H1 (cell line): ENCODE measurements around the gene CPLX1. TPM values are rescaled to one million over a fixed set of nuclear protein-coding genes. Genes with fewer than 3 reads are reported as not detected.

Experiments used
- EGR1 ChIP-seq: IDR thresholded peaks from 2 replicates; pipeline ENCODE4 v1.6.1; 2011; ENCODE audit warnings: low read depth, low read length, borderline replicate concordance
- YY1 ChIP-seq: IDR thresholded peaks from 2 replicates; pipeline ENCODE4 v1.6.1; 2011; ENCODE audit warnings: low read depth, mild to moderate bottlenecking, low read length
- polyA plus RNA-seq, 7 experiments: library from polyadenylated mRNA; depleted of rRNA in 3 of 7; stranded (reverse) in 5 of 7; unstranded in 2 of 7; fragments of >200 nt in 5 of 7; fragments of 200-250 nt in 2 of 7; gene quantifications; 1 replicate in 5 of 7; 2 replicates in 1 of 7; 4 replicates in 1 of 7; pipeline versions ENCODE4 v1.2.1 to v1.2.3, GENCODE V29; 2011 to 2013; ENCODE audit warnings: missing spikeins in 2 of 7, mixed read lengths in 2 of 7
- total RNA-seq: library from RNA; stranded (reverse); fragmentation: NEBNext Ultra II Directional; extraction: Animal tissue kit (Norgen Biotek cat#: 25700); gene quantifications from 2 replicates; pipeline ENCODE4 v1.2.1, GENCODE V29; 2021
- TF ChIP-seq, protein P1 (sequence below): fragments of 300-600 bp; sonication (generic); IDR thresholded peaks from 2 replicates; pipeline ENCODE4 v1.7.1; 2012; ENCODE audit warnings: low read length, moderate library complexity, mild to moderate bottlenecking, inconsistent platforms; ENCODE audit not compliant: insufficient replicate concordance

Gene CPLX1
- total and polyA plus RNA-seq, 2 of the 8 experiments (the other 6 are each of a cell fraction or from before 2014, with no cell fraction given): 0.32 to 0.56 TPM

GRCh38 chr4:870951-871350 lies 45.0 kb upstream of the CPLX1 start (continued):
- TF ChIP-seq, protein P1, sequence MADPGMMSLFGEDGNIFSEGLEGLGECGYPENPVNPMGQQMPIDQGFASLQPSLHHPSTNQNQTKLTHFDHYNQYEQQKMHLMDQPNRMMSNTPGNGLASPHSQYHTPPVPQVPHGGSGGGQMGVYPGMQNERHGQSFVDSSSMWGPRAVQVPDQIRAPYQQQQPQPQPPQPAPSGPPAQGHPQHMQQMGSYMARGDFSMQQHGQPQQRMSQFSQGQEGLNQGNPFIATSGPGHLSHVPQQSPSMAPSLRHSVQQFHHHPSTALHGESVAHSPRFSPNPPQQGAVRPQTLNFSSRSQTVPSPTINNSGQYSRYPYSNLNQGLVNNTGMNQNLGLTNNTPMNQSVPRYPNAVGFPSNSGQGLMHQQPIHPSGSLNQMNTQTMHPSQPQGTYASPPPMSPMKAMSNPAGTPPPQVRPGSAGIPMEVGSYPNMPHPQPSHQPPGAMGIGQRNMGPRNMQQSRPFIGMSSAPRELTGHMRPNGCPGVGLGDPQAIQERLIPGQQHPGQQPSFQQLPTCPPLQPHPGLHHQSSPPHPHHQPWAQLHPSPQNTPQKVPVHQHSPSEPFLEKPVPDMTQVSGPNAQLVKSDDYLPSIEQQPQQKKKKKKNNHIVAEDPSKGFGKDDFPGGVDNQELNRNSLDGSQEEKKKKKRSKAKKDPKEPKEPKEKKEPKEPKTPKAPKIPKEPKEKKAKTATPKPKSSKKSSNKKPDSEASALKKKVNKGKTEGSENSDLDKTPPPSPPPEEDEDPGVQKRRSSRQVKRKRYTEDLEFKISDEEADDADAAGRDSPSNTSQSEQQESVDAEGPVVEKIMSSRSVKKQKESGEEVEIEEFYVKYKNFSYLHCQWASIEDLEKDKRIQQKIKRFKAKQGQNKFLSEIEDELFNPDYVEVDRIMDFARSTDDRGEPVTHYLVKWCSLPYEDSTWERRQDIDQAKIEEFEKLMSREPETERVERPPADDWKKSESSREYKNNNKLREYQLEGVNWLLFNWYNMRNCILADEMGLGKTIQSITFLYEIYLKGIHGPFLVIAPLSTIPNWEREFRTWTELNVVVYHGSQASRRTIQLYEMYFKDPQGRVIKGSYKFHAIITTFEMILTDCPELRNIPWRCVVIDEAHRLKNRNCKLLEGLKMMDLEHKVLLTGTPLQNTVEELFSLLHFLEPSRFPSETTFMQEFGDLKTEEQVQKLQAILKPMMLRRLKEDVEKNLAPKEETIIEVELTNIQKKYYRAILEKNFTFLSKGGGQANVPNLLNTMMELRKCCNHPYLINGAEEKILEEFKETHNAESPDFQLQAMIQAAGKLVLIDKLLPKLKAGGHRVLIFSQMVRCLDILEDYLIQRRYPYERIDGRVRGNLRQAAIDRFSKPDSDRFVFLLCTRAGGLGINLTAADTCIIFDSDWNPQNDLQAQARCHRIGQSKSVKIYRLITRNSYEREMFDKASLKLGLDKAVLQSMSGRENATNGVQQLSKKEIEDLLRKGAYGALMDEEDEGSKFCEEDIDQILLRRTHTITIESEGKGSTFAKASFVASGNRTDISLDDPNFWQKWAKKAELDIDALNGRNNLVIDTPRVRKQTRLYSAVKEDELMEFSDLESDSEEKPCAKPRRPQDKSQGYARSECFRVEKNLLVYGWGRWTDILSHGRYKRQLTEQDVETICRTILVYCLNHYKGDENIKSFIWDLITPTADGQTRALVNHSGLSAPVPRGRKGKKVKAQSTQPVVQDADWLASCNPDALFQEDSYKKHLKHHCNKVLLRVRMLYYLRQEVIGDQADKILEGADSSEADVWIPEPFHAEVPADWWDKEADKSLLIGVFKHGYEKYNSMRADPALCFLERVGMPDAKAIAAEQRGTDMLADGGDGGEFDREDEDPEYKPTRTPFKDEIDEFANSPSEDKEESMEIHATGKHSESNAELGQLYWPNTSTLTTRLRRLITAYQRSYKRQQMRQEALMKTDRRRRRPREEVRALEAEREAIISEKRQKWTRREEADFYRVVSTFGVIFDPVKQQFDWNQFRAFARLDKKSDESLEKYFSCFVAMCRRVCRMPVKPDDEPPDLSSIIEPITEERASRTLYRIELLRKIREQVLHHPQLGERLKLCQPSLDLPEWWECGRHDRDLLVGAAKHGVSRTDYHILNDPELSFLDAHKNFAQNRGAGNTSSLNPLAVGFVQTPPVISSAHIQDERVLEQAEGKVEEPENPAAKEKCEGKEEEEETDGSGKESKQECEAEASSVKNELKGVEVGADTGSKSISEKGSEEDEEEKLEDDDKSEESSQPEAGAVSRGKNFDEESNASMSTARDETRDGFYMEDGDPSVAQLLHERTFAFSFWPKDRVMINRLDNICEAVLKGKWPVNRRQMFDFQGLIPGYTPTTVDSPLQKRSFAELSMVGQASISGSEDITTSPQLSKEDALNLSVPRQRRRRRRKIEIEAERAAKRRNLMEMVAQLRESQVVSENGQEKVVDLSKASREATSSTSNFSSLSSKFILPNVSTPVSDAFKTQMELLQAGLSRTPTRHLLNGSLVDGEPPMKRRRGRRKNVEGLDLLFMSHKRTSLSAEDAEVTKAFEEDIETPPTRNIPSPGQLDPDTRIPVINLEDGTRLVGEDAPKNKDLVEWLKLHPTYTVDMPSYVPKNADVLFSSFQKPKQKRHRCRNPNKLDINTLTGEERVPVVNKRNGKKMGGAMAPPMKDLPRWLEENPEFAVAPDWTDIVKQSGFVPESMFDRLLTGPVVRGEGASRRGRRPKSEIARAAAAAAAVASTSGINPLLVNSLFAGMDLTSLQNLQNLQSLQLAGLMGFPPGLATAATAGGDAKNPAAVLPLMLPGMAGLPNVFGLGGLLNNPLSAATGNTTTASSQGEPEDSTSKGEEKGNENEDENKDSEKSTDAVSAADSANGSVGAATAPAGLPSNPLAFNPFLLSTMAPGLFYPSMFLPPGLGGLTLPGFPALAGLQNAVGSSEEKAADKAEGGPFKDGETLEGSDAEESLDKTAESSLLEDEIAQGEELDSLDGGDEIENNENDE: no peak
- TF ChIP-seq EGR1 (no peak), YY1 (no peak)
